ENCODE results near the gene NHEJ1.
A peak's percentile ranks its signal among the peaks of the same experiment; 100 is the strongest.

NHEJ1 gene

GRCh38 chr2:219182331-219183150, 21.9 kb upstream of the NHEJ1 start:
- no peak for DNase-seq

- no peak for DNase-seq
These were observed 20.9 kb upstream of the NHEJ1 start for GRCh38 chr2:219181531-219181930.

- DNase-seq, result no peak
These were observed 20.3 kb upstream of the NHEJ1 start for GRCh38 chr2:219180961-219181360.

- DNase-seq, result no peak
These were observed 19.2 kb upstream of the NHEJ1 start for GRCh38 chr2:219179601-219180465.

GRCh38 chr2:219178377-219179175, 18.0 kb upstream of the NHEJ1 start:
- DNase-seq, result peak; percentile 70

- peak; percentile 78 for DNase-seq
These were observed 17.1 kb upstream of the NHEJ1 start, which contains the start of gene RETREG2 for GRCh38 chr2:219177552-219178376. TSS of gene RETREG2 (plus strand) at chr2:219178275. CDS start at chr2:219178353, 78 bp downstream.

GRCh38 chr2:219176818-219177551, 16.4 kb upstream of the NHEJ1 start, which contains the start of gene CNPPD1:
TSS of gene CNPPD1 (minus strand) at chr2:219176925. CDS start at chr2:219176828, 97 bp downstream.
- peak; percentile 91 for DNase-seq

- peak; percentile 54 for DNase-seq
These were observed 15.6 kb upstream of the NHEJ1 start for GRCh38 chr2:219175928-219176817.

GRCh38 chr2:219175486-219175885, 14.9 kb upstream of the NHEJ1 start:
- no peak for DNase-seq

- no peak for DNase-seq
These were observed 14.2 kb upstream of the NHEJ1 start for GRCh38 chr2:219174801-219175200.

- no peak for DNase-seq
These were observed 13.5 kb upstream of the NHEJ1 start for GRCh38 chr2:219174146-219174545.

- no peak for DNase-seq
These were observed 12.6 kb upstream of the NHEJ1 start for GRCh38 chr2:219173176-219173575.

GRCh38 chr2:219172231-219173154, 11.9 kb upstream of the NHEJ1 start:
- DNase-seq, result no peak

- no peak for DNase-seq
These were observed 10.6 kb upstream of the NHEJ1 start for GRCh38 chr2:219171231-219171651.

- no peak for DNase-seq
These were observed 9.5 kb upstream of the NHEJ1 start, which contains the start of gene SLC23A3 for GRCh38 chr2:219169930-219170654. TSS of gene SLC23A3 (minus strand) at chr2:219170029. CDS start at chr2:219169984, 45 bp downstream.

- DNase-seq, result no peak
These were observed 8.3 kb upstream of the NHEJ1 start for GRCh38 chr2:219168932-219169331.

GRCh38 chr2:219168526-219168925, 7.9 kb upstream of the NHEJ1 start:
- DNase-seq, result no peak

- DNase-seq, result no peak
These were observed 7.4 kb upstream of the NHEJ1 start for GRCh38 chr2:219167997-219168396.

All from activated CD4-positive, CD25-positive, alpha-beta regulatory T cell treated with anti-CD3 and anti-CD28 coated beads, Interleukin-2, amount 50 U/mL, for 72 hours (primary cell).